Neural cell (in vitro differentiated cells): Measurements from ENCODE around the gene TCF20.

Experiments
- CTCF ChIP-seq: fragments of 450-650 bp; IDR thresholded peaks from 2 replicates; pipeline ENCODE4 v1.5.1; 2014; ENCODE audit warnings: antibody characterized with exemption, mild to moderate bottlenecking, moderate library complexity; ENCODE audit not compliant: poor library complexity, severe bottlenecking
- EP300 ChIP-seq: fragments of 450-650 bp; conservative IDR thresholded peaks from 2 replicates; pipeline ENCODE4 v1.6.1; 2014; ENCODE audit warnings: antibody characterized with exemption, mild to moderate bottlenecking, moderate library complexity; ENCODE audit not compliant: poor library complexity, severe bottlenecking
- EZH2 ChIP-seq: fragments of 200-600, 300-800 bp; shearing (Covaris generic), sonication (generic); IDR thresholded peaks from 2 replicates; pipeline ENCODE4 v1.6.1; 2014; ENCODE audit warnings: antibody characterized with exemption, low read length, borderline replicate concordance, mild to moderate bottlenecking; ENCODE audit not compliant: insufficient read depth, poor library complexity, severe bottlenecking
- MXI1 ChIP-seq: fragments of 450-650 bp; conservative IDR thresholded peaks from 2 replicates; pipeline ENCODE4 v1.6.1; 2014; ENCODE audit warnings: antibody characterized with exemption, mild to moderate bottlenecking; ENCODE audit not compliant: poor library complexity, severe bottlenecking
- POLR2AphosphoS5 ChIP-seq: IDR thresholded peaks from 2 replicates; pipeline ENCODE4 v1.6.1; 2012
- RAD21 ChIP-seq: fragments of 450-650 bp; conservative IDR thresholded peaks from 2 replicates; pipeline ENCODE4 v1.6.1; 2014; ENCODE audit warnings: antibody characterized with exemption, mild to moderate bottlenecking, moderate library complexity
- TAF1 ChIP-seq: IDR thresholded peaks from 2 replicates; pipeline ENCODE4 v1.6.1; 2012; ENCODE audit warnings: low read depth
- TF ChIP-seq, protein P1 (sequence below): IDR thresholded peaks from 2 replicates; pipeline ENCODE4 v1.6.1; 2012; ENCODE audit warnings: borderline replicate concordance

DNA sequence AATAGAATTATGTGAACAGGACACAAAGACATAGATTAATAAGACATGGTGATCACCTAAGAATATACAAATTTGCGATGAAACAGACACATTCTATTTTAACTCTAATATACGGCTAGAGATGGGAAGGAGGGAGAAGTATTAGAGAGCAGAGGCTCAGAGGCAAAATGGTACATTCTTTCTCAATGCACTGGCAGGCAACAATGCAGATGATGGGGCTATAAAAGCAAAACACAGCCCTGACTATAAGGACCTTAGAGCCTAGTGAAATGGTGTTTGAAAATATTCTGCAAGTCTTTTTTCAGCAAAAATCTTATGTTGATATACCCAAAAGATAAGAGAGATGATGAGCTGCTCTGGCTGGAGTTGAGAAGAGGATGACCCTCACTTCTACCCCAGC lies 13.1 kb downstream of the TCF20 start:
- TF ChIP-seq CTCF, result no peak
- TF ChIP-seq, protein P1, sequence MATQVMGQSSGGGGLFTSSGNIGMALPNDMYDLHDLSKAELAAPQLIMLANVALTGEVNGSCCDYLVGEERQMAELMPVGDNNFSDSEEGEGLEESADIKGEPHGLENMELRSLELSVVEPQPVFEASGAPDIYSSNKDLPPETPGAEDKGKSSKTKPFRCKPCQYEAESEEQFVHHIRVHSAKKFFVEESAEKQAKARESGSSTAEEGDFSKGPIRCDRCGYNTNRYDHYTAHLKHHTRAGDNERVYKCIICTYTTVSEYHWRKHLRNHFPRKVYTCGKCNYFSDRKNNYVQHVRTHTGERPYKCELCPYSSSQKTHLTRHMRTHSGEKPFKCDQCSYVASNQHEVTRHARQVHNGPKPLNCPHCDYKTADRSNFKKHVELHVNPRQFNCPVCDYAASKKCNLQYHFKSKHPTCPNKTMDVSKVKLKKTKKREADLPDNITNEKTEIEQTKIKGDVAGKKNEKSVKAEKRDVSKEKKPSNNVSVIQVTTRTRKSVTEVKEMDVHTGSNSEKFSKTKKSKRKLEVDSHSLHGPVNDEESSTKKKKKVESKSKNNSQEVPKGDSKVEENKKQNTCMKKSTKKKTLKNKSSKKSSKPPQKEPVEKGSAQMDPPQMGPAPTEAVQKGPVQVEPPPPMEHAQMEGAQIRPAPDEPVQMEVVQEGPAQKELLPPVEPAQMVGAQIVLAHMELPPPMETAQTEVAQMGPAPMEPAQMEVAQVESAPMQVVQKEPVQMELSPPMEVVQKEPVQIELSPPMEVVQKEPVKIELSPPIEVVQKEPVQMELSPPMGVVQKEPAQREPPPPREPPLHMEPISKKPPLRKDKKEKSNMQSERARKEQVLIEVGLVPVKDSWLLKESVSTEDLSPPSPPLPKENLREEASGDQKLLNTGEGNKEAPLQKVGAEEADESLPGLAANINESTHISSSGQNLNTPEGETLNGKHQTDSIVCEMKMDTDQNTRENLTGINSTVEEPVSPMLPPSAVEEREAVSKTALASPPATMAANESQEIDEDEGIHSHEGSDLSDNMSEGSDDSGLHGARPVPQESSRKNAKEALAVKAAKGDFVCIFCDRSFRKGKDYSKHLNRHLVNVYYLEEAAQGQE, result no peak
- no peak for TF ChIP-seq POLR2AphosphoS5
- TF ChIP-seq EP300, result no peak
- no peak for TF ChIP-seq MXI1
- no peak for TF ChIP-seq EZH2
- TF ChIP-seq RAD21, result no peak
- no peak for TF ChIP-seq TAF1
